ENCODE data around the gene CCDC9B.

CCDC9B gene

DNA sequence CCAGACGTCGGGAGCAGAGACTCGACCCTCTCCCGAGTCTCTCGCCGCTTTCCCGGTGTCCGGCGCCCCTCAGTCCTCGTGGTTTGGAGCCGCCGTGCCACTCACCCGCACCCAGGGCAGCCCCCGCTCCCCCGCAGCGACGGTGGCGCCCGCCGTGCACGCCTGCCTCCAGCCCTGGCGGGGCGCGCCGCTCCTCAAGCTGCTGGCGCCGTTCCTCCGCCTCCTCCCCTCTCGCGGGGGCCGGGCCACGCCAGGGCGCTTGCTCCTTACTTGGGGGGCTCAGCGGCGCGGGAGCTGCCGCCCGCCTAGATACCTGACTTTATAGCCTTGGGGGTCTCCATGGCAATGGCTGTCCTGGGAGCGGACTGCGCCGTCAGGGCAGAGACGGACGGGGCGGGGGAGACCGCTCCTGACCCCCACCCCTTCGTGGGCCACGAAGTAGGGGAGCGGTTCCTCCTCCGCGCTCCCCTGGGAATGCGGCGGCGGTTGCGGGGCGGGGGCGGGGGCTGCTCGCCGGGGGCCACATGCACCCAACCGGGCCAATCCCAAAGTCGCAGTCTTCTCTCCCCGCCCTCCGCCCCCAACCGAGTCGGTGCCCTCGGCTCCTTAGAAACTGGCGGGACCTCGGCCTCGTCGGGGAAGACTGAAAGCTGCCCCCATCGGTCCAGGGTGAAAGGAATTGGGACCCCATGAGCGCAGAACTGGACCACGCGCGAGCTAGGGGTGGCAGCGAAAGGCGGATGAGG lies 57.7 kb downstream of the CCDC9B start, which contains the start of gene ANKRD63:
Gene ANKRD63, minus strand, starts transcription at position 196 of the 746 bp plus-strand sequence. CDS start 478 bp downstream, outside the sequence.
- H3K36me3 Mint-ChIP-seq: no peaks in the 10 kb centered on the region
- peak within 1 kb of the TSS; percentile 83 for H3K4me3 Mint-ChIP-seq
- ATAC-seq (ENCODE audit: low read depth) (peak; percentile 66), DNase-seq (ENCODE audit: low spot score in 2 of 2) (peak; percentile 27 to 64)
- no peaks in the 10 kb centered on the region for H3K9me3 Mint-ChIP-seq
- H3K27me3 Mint-ChIP-seq: peaks cover 11% of the 10 kb centered on the region
- H3K4me1 Mint-ChIP-seq: peaks cover 5% of the 10 kb centered on the region
- no peak within 1 kb of the TSS for H3K27ac Mint-ChIP-seq

- peaks cover 10% of the 10 kb centered on the region for H3K4me1 Mint-ChIP-seq
- no peaks in the 10 kb centered on the region for H3K36me3 Mint-ChIP-seq
- ATAC-seq (ENCODE audit: low read depth) (peak; percentile 73), DNase-seq (ENCODE audit: low spot score in 2 of 2) (peak; percentile 56 to 75)
- peaks cover 12% of the 10 kb centered on the region for H3K27me3 Mint-ChIP-seq
- no peaks in the 10 kb centered on the region for H3K9me3 Mint-ChIP-seq
- no peak overlapping the region for H3K27ac Mint-ChIP-seq
- H3K4me3 Mint-ChIP-seq: peak overlapping the region; percentile 83
Measured at GRCh38 chr15:40282147-40282868, 58.4 kb downstream of the CCDC9B start.

DNA sequence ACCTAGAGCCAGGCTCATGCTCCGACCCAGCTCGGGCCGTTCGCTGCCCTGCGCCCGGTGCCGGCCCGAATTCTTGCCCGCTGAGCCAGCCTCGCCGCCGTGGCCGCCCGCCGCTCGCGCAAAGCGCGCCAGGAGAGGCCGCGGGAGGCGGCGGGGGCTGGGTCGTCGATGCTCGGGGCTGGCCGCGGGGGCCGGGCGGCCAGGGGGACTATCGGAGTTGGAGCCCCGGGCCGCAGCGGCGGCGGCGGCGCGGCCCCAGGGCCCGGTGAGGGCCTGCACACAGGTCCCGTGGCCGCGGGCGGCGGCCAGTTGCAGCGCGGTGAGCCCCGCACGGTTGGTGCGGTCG lies 59.0 kb downstream of the CCDC9B start:
- DNase-seq (ENCODE audit: low spot score in 2 of 2) (no peak), ATAC-seq (ENCODE audit: low read depth) (no peak)
- Mint-ChIP-seq H3K4me1 (peaks cover 11% of the 10 kb centered on the region), H3K27ac (no peak overlapping the region), H3K27me3 (peaks cover 12% of the 10 kb centered on the region), H3K4me3 (no peak overlapping the region), H3K9me3 (no peaks in the 10 kb centered on the region), H3K36me3 (no peaks in the 10 kb centered on the region)

Data from memory B cell (primary cell).